ENCODE data around the gene MLLT6. TPM values are rescaled to one million over a fixed set of nuclear protein-coding genes. Genes with fewer than 3 reads are reported as not detected.

The MLLT6 gene
- total RNA-seq, 4 donors from 2014 or later = 62.7 to 83.6 (median 73.0) TPM

DNA sequence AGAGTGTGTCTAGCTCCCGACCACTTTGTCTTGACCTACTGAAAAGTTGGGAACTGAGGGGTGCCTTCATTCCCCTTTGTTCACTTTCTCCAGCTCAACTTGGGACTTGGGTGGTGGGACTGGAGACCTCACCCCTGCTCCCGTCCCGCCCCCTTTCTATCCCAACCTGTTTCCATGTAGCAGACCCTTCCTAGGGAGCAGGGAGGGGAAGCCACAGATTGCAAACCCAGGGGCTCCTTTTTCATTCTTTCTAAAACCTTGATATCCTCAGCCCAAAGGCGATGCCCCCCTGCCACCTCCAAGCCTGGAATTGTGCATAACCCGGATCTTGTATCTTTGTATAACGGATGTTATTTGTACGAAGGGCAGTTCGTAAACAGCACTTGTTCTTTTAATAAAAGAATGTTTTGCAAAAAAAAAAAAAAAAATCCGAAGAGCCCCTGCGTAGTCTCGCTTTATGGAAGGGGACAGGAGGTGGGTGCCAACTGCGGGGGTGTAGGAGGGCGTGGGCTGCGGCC, 24.4 kb downstream of the MLLT6 start:
- H3K36me3 ChIP-seq = peaks cover 10 to 46% (median 37%) of the 10 kb centered on the region in 4 donors
- no peaks in the 10 kb centered on the region for H3K9me3 ChIP-seq
- peak overlapping the region; percentile 74 to 93 (median 85) for H3K4me3 ChIP-seq
- intact Hi-C loops (cut with DNase I) = no loop called here
- no peak for DNase-seq (ENCODE audit: extremely low spot score)
- H3K27ac ChIP-seq (replicated peaks in 1 of 4) = peak overlapping the region; percentile 87 to 92 (median 88)
- peaks cover 46 to 61% (median 58%) of the 10 kb centered on the region in 4 donors for H3K4me1 ChIP-seq
- no peaks in the 10 kb centered on the region for H3K27me3 ChIP-seq
- 21% methylated on average over 14 of the region's 14 CpGs for WGBS
- TF ChIP-seq POLR2A (IDR thresholded peaks at IDR 0.05; ENCODE audit: low read depth) (no peak), EP300 (IDR thresholded peaks at IDR 0.05) (no peak), POLR2AphosphoS5 (IDR thresholded peaks at IDR 0.05) (no peak)
- TF ChIP-seq, protein P1, sequence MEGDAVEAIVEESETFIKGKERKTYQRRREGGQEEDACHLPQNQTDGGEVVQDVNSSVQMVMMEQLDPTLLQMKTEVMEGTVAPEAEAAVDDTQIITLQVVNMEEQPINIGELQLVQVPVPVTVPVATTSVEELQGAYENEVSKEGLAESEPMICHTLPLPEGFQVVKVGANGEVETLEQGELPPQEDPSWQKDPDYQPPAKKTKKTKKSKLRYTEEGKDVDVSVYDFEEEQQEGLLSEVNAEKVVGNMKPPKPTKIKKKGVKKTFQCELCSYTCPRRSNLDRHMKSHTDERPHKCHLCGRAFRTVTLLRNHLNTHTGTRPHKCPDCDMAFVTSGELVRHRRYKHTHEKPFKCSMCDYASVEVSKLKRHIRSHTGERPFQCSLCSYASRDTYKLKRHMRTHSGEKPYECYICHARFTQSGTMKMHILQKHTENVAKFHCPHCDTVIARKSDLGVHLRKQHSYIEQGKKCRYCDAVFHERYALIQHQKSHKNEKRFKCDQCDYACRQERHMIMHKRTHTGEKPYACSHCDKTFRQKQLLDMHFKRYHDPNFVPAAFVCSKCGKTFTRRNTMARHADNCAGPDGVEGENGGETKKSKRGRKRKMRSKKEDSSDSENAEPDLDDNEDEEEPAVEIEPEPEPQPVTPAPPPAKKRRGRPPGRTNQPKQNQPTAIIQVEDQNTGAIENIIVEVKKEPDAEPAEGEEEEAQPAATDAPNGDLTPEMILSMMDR (IDR thresholded peaks at IDR 0.05) = no peak

DNA sequence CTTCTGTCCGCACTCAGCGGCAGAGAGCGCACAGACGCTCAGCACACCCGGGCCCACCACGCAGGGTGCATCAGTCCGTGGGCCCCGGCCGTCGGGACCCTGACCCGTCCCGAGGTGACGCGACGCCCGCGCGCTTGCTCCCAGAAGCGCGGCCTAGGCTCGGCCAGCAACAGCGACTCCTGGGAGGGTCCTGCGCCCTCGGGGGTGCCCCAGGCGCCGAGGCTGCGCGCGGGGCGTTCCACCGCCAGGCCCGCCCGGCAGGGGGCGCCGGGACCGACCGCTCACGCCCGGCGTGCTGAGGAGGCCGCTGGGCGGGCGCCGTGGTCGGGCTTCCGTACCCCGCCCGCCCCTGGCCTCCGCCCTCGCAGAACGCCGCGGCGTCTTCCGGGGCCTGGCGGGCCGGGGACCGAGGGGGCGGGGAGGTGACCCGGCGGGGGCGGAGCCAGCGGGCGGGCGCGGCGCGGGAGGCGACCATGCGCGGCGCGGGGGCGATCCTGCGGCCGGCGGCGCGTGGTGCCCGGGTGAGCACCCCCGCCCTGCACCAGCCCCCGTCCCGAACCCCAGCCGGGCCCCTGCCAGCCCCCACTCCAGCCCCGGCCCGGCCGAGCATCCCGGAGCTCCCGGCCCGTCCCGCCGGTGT, 24.9 kb downstream of the MLLT6 start, which contains the start of gene CISD3:
TSS of gene CISD3 (plus strand) at position 456 of the 640 bp plus-strand sequence. CDS start at position 474, 18 bp downstream.
- intact Hi-C loops (cut with DNase I) = loop anchor here (5.0 to 10.0 kb wide), 2 partner anchors 38 to 65 kb away; partner anchors contain the start of gene PIP4K2B
- peaks cover 46 to 61% (median 59%) of the 10 kb centered on the region in 4 donors for H3K4me1 ChIP-seq

DNA sequence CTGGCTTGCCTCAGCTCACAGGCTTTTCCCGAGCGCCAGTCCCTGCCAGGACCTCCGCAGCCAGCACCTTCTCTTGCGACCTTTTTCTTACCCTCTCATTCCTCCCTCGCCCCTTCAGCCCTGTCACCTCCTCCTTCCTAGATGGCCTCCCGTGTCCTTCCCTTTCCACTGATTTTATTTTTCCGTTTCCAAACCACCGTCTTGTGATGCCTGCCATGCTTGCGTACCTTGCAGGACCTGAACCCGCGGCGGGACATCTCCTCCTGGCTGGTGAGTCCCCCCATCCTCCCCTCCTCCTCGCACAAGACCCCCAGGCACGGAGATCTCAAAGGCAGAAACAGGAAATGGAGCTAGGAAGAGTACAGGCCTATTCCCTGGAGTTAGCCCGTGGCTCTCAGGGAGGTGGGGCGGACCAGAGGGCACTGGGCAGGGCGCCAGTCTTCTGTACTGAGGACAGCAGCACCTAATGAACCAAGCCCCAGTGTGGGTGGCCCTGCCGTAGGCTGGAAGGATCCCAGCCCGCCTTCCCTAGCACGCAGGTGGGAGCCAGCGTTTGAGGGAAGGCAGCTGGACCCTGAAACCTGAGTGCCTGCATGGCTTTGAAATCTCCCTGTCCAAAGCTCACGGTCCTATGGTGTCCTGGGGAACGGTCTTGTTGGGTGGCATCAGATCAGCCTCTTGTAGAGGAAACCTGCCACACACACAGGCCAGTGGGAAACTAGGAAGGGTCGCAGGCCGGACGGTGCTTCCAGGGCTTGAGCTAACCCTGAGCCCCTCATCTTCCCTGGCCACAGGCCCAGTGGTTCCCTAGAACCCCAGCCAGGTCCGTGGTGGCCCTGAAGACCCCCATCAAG, 25.7 kb downstream of the MLLT6 start:
- Histone ChIP-seq H3K27me3 (no peaks in the 10 kb centered on the region), H3K4me3 (peak overlapping the region; percentile 74 to 93 (median 85)), H3K9me3 (no peaks in the 10 kb centered on the region), H3K27ac (replicated peaks in 1 of 4) (peak overlapping the region; percentile 87 to 92 (median 88)), H3K4me1 (peaks cover 51 to 68% (median 63%) of the 10 kb centered on the region in 4 donors), H3K36me3 (peaks cover 10 to 44% (median 32%) of the 10 kb centered on the region in 4 donors)
- WGBS = 6% methylated on average over 23 of the region's 27 CpGs
- intact Hi-C loops (cut with DNase I) = loop anchor here (5.0 to 10.0 kb wide), 2 partner anchors 38 to 64 kb away; partner anchors contain the start of gene PIP4K2B
- TF ChIP-seq, protein P1 (IDR thresholded peaks at IDR 0.05) = no peak
- TF ChIP-seq POLR2AphosphoS5 (IDR thresholded peaks at IDR 0.05) (peak in 1 of 2 donors; percentile 50), EP300 (IDR thresholded peaks at IDR 0.05) (no peak)
- no peak for DNase-seq (ENCODE audit: extremely low spot score)

More for the DNA sequence above, 24.9 kb downstream of the MLLT6 start, which contains the start of gene CISD3:
- Histone ChIP-seq H3K27me3 (no peaks in the 10 kb centered on the region), H3K9me3 (no peaks in the 10 kb centered on the region), H3K36me3 (peaks cover 10 to 40% (median 34%) of the 10 kb centered on the region in 4 donors), H3K27ac (replicated peaks in 1 of 4) (peak within 1 kb of the TSS; percentile 87 to 92 (median 88)), H3K4me3 (peak within 1 kb of the TSS; percentile 74 to 93 (median 85))
- 0% methylated on average over 24 of the region's 92 CpGs for WGBS
- no peak for DNase-seq (ENCODE audit: extremely low spot score)
- peak in 1 of 2 donors; percentile 34 for TF ChIP-seq POLR2AphosphoS5 (IDR thresholded peaks at IDR 0.05)
- no peak for TF ChIP-seq POLR2A (IDR thresholded peaks at IDR 0.05; ENCODE audit: low read depth)
- TF ChIP-seq, protein P1 (IDR thresholded peaks at IDR 0.05) = peak; percentile 81 to 92 (median 90)

DNA sequence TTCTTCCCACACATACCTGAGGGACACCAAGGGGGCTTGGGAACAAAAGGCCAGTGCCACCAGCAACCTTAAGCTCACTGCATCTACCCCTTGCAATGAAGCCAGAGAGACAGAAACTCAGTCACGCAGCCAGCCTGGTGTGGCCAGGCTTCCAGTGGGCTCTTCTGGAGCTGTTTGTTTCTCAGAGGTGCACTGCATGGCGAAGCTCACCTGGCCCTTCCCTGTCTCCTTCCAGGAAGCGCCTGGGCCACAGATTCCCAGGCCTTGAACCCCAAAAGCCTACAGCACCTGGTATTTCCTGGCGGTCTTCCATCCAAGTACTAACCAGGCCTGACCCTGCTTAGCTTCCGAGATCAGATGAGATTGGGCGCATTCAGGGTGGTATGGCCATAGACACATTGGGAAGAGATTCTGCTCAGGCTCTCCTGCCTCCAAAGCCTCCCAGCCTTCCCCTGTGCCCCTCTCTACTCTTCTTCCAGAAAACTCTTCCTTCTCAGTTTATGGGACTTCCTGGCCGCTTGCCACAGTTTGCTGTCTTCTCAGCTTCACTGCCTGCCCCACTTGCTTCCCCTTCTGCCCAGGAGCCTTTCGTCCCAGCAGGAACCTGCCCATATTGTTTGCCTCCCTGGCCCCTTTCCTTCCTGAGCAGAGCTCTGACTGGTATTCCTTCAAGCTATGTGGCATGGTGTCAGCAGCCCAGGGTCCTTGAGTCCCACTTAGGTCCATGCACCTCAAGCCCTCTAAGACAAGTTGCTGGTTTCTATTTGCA, 26.6 kb downstream of the MLLT6 start:
- H3K4me3 ChIP-seq = peak overlapping the region in 3 of 4 donors; percentile 84 to 93 (median 86)
- peak overlapping the region; percentile 87 to 92 (median 88) for H3K27ac ChIP-seq (replicated peaks in 1 of 4)
- no peak for TF ChIP-seq POLR2A (IDR thresholded peaks at IDR 0.05; ENCODE audit: low read depth)
- TF ChIP-seq EP300 (IDR thresholded peaks at IDR 0.05) = no peak
- TF ChIP-seq, protein P1 (IDR thresholded peaks at IDR 0.05) = no peak
- TF ChIP-seq POLR2AphosphoS5 (IDR thresholded peaks at IDR 0.05) = no peak
- intact Hi-C loops (cut with DNase I) = loop anchor here (5.0 to 10.0 kb wide), 2 partner anchors 39 to 63 kb away; partner anchors contain the start of gene PIP4K2B
- peaks cover 52 to 70% (median 64%) of the 10 kb centered on the region in 4 donors for H3K4me1 ChIP-seq
- 81% methylated on average over 8 of the region's 8 CpGs for WGBS
- H3K27me3 ChIP-seq = no peaks in the 10 kb centered on the region
- no peak for DNase-seq (ENCODE audit: extremely low spot score)
- H3K9me3 ChIP-seq = no peaks in the 10 kb centered on the region
- peaks cover 10 to 51% (median 35%) of the 10 kb centered on the region in 4 donors for H3K36me3 ChIP-seq

Measured in esophagus muscularis mucosa (tissue), 4 donors.